Uterus (tissue), 4 donors: ENCODE data around the gene PTGS1. TPM values are rescaled to one million over a fixed set of nuclear protein-coding genes. Genes with fewer than 3 reads are reported as not detected.
A peak's percentile ranks its signal among the peaks of the same experiment; 100 is the strongest.
"Not testable (repeated sequence)": the region's sequence is repeated elsewhere in the genome, so short reads cannot be mapped to it uniquely, and the experiment has no call there.

Experiments
- DNase-seq, 2 donors: peaks; one replicate each; pipeline ENCODE4 v3.0.0-alpha.2; 2019 to 2020
- H3K27ac ChIP-seq, 2 donors: fragments of 200-600 bp; sonication (generic); 1 replicate in 1 of 2; 2 replicates in 1 of 2; pipeline ENCODE4 v1.5.1; 2016 to 2018
- H3K27me3 ChIP-seq, 2 donors: fragments of 200-600 bp; sonication (generic); one replicate each; pipeline ENCODE4 v1.5.1; 2018 to 2019; ENCODE audit warnings: control low read depth in 1 of 2
- H3K36me3 ChIP-seq, 2 donors: fragments of 200-600 bp; sonication (generic); one replicate each; pipeline ENCODE4 v1.5.1; 2019; ENCODE audit warnings: control low read depth in 1 of 2
- H3K4me1 ChIP-seq, 2 donors: fragments of 200-600 bp; sonication (generic); one replicate each; pipeline ENCODE4 v1.5.1; 2018 to 2019; ENCODE audit warnings: control low read depth in 1 of 2
- H3K4me3 ChIP-seq, 2 donors: fragments of 200-600 bp; sonication (generic); 1 replicate in 1 of 2; 2 replicates in 1 of 2; pipeline ENCODE4 v1.5.1; 2018 to 2019; ENCODE audit warnings: mild to moderate bottlenecking in 1 of 2
- H3K9me3 ChIP-seq, 2 donors: fragments of 200-600 bp; sonication (generic); one replicate each; pipeline ENCODE4 v1.5.1; 2019; ENCODE audit warnings: control low read depth in 1 of 2
- POLR2A ChIP-seq, 2 donors: fragments of 450-650 bp; IDR thresholded peaks; one replicate each; pipeline ENCODE4 v1.6.1; 2016; ENCODE audit warnings: antibody characterized with exemption in 2 of 2, mild to moderate bottlenecking in 1 of 2, moderate library complexity in 1 of 2
- intact Hi-C: fragments of 100-400 bp; cut with DNase I; formaldehyde crosslinking; loops from one replicate; pipeline ENCODE4 v1.15.1; 2023; ENCODE audit warnings: low total_unique reads
- total RNA-seq, 4 donors: library from RNA; depleted of rRNA in 3 of 4; stranded (reverse); fragments of >200 nt in 3 of 4; gene quantifications; one replicate each; pipeline versions ENCODE4 v1.1.0 to v1.2.4, GENCODE V29; 2014 to 2023
- TF ChIP-seq, protein P1 (sequence below), 4 experiments: fragments of 200-600 bp in 2 of 4; fragments of 450-650 bp in 2 of 4; sonication (generic) in 2 of 4; IDR thresholded peaks; one replicate each; pipeline ENCODE4 v1.5.1; 2016 to 2019; ENCODE audit warnings: antibody characterized with exemption in 4 of 4, mild to moderate bottlenecking in 2 of 4, moderate library complexity in 1 of 4
- donor health status: DM: yes; HTN: yes; CAD: no.

Gene PTGS1
- 10 to 100 TPM in 2 of 4 donors, 1 to 10 TPM in 2; 2.1 to 20.6 (median 7.4) TPM for total RNA-seq

- TF ChIP-seq POLR2A (IDR thresholded peaks at IDR 0.05), result no peak
- H3K9me3 ChIP-seq, result no peaks in the 10 kb centered on the region
- no peaks in the 10 kb centered on the region for H3K27me3 ChIP-seq
- intact Hi-C loops, result no loop called here
- no peaks in the 10 kb centered on the region for H3K36me3 ChIP-seq
- no peak within 1 kb of the TSS for H3K27ac ChIP-seq
- DNase-seq, result no peak
- peak within 1 kb of the TSS; percentile 11 to 22 for H3K4me3 ChIP-seq
- peaks cover 0 to 12% of the 10 kb centered on the region in 2 donors for H3K4me1 ChIP-seq
These were observed at the start of gene PTGS1 for GRCh38 chr9:122370869-122371755. PTGS1 (plus strand) TSS chr9:122371024; CDS start chr9:122371085, 61 bp downstream.

DNA sequence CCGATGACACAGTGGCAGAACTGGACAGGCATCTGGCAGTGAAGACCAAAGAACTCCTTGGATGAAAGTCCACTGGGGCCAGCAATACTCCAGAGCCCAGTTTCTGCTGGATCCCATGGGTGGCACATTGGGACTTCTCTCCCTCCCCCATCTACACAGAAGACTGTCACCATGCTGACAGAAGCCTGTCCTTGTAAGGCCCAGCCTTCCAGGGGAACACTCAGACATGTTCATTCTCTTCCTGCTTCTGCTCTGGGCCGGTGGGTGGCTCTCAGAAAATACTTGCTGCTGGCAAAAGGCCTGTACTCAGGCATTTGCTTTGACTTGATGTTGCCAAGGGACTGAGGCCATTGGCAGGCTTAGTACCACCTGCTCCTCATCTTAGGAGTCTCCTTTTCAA, 48.3 kb upstream of the PTGS1 start:
- no peaks in the 10 kb centered on the region for H3K36me3 ChIP-seq

GRCh38 chr9:122324665-122325064, 46.2 kb upstream of the PTGS1 start:
- H3K27ac ChIP-seq, intact Hi-C loops, H3K9me3 ChIP-seq, H3K27me3 ChIP-seq, DNase-seq, H3K36me3 ChIP-seq, H3K4me1 ChIP-seq, H3K4me3 ChIP-seq: not testable (repeated sequence)

More for the DNA sequence above, 48.3 kb upstream of the PTGS1 start:
- Histone ChIP-seq H3K27ac (no peak overlapping the region), H3K27me3 (no peaks in the 10 kb centered on the region), H3K9me3 (no peaks in the 10 kb centered on the region), H3K4me3 (no peak overlapping the region), H3K4me1 (no peaks in the 10 kb centered on the region)
- no peak for DNase-seq
- TF ChIP-seq, protein P1, sequence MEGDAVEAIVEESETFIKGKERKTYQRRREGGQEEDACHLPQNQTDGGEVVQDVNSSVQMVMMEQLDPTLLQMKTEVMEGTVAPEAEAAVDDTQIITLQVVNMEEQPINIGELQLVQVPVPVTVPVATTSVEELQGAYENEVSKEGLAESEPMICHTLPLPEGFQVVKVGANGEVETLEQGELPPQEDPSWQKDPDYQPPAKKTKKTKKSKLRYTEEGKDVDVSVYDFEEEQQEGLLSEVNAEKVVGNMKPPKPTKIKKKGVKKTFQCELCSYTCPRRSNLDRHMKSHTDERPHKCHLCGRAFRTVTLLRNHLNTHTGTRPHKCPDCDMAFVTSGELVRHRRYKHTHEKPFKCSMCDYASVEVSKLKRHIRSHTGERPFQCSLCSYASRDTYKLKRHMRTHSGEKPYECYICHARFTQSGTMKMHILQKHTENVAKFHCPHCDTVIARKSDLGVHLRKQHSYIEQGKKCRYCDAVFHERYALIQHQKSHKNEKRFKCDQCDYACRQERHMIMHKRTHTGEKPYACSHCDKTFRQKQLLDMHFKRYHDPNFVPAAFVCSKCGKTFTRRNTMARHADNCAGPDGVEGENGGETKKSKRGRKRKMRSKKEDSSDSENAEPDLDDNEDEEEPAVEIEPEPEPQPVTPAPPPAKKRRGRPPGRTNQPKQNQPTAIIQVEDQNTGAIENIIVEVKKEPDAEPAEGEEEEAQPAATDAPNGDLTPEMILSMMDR (IDR thresholded peaks at IDR 0.05), result no peak
- no peak for TF ChIP-seq POLR2A (IDR thresholded peaks at IDR 0.05)
- intact Hi-C loops, result no loop called here

GRCh38 chr9:122325124-122325523, 45.7 kb upstream of the PTGS1 start:
- TF ChIP-seq POLR2A (IDR thresholded peaks at IDR 0.05), result no peak
- TF ChIP-seq, protein P1 (IDR thresholded peaks at IDR 0.05), result no peak
- no peak for DNase-seq
- Histone ChIP-seq H3K27me3 (no peaks in the 10 kb centered on the region), H3K27ac (no peak overlapping the region), H3K4me1 (no peaks in the 10 kb centered on the region), H3K4me3 (no peak overlapping the region), H3K9me3 (no peaks in the 10 kb centered on the region), H3K36me3 (no peaks in the 10 kb centered on the region)
- intact Hi-C loops, result no loop called here

DNA sequence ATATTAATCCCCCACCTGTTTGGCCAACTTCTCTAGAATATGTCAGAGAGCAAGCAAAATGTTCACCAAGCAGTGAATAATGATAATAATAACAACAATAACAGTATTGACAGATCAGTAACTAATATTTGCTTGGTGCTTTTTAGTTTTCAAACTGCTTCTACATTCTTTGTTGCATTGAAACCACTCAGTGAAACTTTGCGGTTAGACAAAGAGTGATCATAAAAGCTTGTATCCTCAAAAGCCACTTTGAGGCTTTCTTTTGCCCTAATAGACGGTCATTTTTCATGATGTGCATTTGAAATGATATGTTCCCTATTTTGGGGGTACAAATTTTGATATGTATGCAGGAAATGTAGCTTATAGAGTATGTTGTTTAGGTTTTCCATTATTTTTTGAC, 43.6 kb upstream of the PTGS1 start:
- TF ChIP-seq, protein P1 (IDR thresholded peaks at IDR 0.05), result no peak
- no peak for TF ChIP-seq POLR2A (IDR thresholded peaks at IDR 0.05)
- H3K9me3 ChIP-seq, result no peaks in the 10 kb centered on the region
- no peak overlapping the region for H3K27ac ChIP-seq
- H3K27me3 ChIP-seq, result no peaks in the 10 kb centered on the region
- DNase-seq, result no peak
- no peaks in the 10 kb centered on the region for H3K4me1 ChIP-seq
- no peaks in the 10 kb centered on the region for H3K36me3 ChIP-seq
- intact Hi-C loops, result no loop called here
- H3K4me3 ChIP-seq, result no peak overlapping the region

- Histone ChIP-seq H3K27me3 (no peaks in the 10 kb centered on the region), H3K9me3 (no peaks in the 10 kb centered on the region), H3K36me3 (no peaks in the 10 kb centered on the region), H3K27ac (no peak overlapping the region), H3K4me3 (no peak overlapping the region), H3K4me1 (no peaks in the 10 kb centered on the region)
- intact Hi-C loops, result no loop called here
- no peak for TF ChIP-seq POLR2A (IDR thresholded peaks at IDR 0.05)
- TF ChIP-seq, protein P1 (IDR thresholded peaks at IDR 0.05), result no peak
- no peak for DNase-seq
These were observed 41.2 kb upstream of the PTGS1 start for GRCh38 chr9:122329597-122329996.

DNA sequence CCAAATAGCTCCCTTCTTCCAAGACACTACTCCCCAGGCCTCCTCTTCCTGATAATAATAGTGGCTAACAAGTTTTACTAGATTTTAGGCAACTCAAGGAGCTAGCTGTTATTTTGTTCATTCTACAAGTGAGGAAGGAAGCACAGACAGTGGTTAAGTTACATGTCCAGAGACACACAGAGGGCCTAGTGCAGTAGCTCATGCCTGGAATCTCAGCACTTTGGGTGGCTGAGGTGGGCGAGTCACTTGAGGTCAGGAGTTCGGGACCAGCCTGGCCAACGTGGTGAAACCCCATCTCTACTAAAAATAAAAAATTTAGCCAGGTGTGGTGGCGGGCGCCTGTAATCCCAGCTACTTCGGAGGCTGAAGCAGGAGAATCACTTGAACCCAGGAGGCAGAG, 40.4 kb upstream of the PTGS1 start:
- DNase-seq, H3K4me3 ChIP-seq, H3K36me3 ChIP-seq, H3K27me3 ChIP-seq, H3K4me1 ChIP-seq, intact Hi-C loops, H3K27ac ChIP-seq, H3K9me3 ChIP-seq: not testable (repeated sequence)
